Measurements from ENCODE around the gene MRPS11.

GRCh38 chr15:88506628-88507027, 39.1 kb downstream of the MRPS11 start:
- TF ChIP-seq EZH2 (IDR thresholded peaks at IDR 0.05; ENCODE audit: insufficient read depth, poor library complexity, severe bottlenecking) (no peak), EZH2phosphoT487 (IDR thresholded peaks at IDR 0.05; ENCODE audit: insufficient read depth, low read depth) (no peak)
